Chondrocyte (in vitro differentiated cells): ENCODE measurements around the gene OTUD5. TPM values are rescaled to one million over a fixed set of nuclear protein-coding genes. Genes with fewer than 3 reads are reported as not detected.
"Not testable (repeated sequence)": the region's sequence is repeated elsewhere in the genome, so short reads cannot be mapped to it uniquely, and the experiment has no call there.

ENCODE experiments used
- DNase-seq: peaks from one replicate; pipeline ENCODE4 v3.0.0; 2021; ENCODE audit warnings: mixed read lengths, low spot score
- H3K27ac Mint-ChIP-seq: one replicate; pipeline ENCODE4 v1.8.0; 2021; ENCODE audit warnings: mild to moderate bottlenecking, moderate library complexity, mixed read lengths; ENCODE audit not compliant: unreplicated experiment
- H3K27me3 Mint-ChIP-seq: 2 replicates; pipeline ENCODE4 v1.8.0; 2021; ENCODE audit warnings: low read depth, mixed read lengths
- H3K36me3 Mint-ChIP-seq: 2 replicates; pipeline ENCODE4 v1.8.0; 2021; ENCODE audit warnings: low read depth, mixed read lengths
- H3K4me1 Mint-ChIP-seq: 2 replicates; pipeline ENCODE4 v1.8.0; 2021; ENCODE audit warnings: low read depth, mild to moderate bottlenecking, mixed read lengths
- H3K4me3 Mint-ChIP-seq: one replicate; pipeline ENCODE4 v1.8.0; 2021; ENCODE audit warnings: mild to moderate bottlenecking, moderate library complexity, mixed read lengths; ENCODE audit not compliant: unreplicated experiment
- H3K9me3 Mint-ChIP-seq: 2 replicates; pipeline ENCODE4 v1.8.0; 2021; ENCODE audit warnings: low read depth, mixed read lengths
- total RNA-seq: library from RNA; stranded (reverse); gene quantifications from 3 replicates; pipeline ENCODE4 v1.2.1, GENCODE V29; 2021
- TF ChIP-seq, protein P1 (sequence below): fragments of 200-600 bp; sonication (generic); IDR thresholded peaks from 2 replicates; pipeline ENCODE4 v1.5.0; 2021; ENCODE audit warnings: antibody characterized with exemption, mild to moderate bottlenecking, moderate library complexity

The OTUD5 gene
- total RNA-seq, 1 donor from 2014 or later: 47.4 TPM

DNA sequence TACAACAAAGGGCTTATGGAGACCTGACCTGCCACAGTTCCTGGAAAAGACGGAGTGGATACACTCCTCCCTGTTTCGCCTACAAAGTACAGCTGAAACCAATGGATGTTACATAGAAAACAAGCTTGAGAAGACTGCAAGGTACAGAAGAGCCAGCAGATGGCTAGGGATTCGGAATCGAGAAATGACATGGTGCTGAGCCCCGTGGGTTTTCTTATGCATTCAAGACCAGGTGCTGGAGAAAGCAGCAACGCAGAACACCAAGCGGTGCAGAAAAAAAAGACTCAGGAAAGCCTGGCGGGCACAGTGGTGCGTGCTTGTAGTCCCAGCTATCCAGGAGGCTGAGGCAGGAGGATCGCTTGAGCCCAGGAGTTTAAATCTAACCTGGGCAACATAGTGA, 73.7 kb downstream of the OTUD5 start:
- Mint-ChIP-seq H3K4me1 (no peaks in the 10 kb centered on the region), H3K36me3 (no peaks in the 10 kb centered on the region), H3K27me3 (no peaks in the 10 kb centered on the region), H3K27ac (no peak overlapping the region), H3K4me3 (no peak overlapping the region), H3K9me3 (peaks cover 2% of the 10 kb centered on the region)
- TF ChIP-seq, protein P1, sequence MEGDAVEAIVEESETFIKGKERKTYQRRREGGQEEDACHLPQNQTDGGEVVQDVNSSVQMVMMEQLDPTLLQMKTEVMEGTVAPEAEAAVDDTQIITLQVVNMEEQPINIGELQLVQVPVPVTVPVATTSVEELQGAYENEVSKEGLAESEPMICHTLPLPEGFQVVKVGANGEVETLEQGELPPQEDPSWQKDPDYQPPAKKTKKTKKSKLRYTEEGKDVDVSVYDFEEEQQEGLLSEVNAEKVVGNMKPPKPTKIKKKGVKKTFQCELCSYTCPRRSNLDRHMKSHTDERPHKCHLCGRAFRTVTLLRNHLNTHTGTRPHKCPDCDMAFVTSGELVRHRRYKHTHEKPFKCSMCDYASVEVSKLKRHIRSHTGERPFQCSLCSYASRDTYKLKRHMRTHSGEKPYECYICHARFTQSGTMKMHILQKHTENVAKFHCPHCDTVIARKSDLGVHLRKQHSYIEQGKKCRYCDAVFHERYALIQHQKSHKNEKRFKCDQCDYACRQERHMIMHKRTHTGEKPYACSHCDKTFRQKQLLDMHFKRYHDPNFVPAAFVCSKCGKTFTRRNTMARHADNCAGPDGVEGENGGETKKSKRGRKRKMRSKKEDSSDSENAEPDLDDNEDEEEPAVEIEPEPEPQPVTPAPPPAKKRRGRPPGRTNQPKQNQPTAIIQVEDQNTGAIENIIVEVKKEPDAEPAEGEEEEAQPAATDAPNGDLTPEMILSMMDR: no peak
- peak; percentile 29 for DNase-seq

DNA sequence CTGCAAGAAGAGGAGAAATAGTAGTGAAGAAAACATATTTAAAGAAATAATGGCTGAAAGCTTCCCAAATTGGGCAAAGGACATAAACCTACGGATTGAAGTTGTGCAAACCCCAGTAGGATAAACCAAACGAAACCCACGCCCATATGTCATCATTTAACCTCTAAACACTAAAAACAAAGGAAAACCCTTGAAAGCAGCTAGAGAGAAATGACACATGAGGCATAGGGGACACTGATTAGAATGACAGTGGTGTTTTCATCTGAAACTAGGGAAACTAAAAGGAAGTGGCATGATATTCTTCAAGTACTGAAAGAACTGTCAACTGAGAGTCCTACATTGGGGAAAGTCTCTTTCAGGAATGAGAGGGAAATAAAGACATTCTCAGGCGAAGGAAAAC, 80.5 kb downstream of the OTUD5 start:
- DNase-seq, H3K36me3 Mint-ChIP-seq, H3K4me3 Mint-ChIP-seq, H3K4me1 Mint-ChIP-seq, H3K27ac Mint-ChIP-seq, H3K27me3 Mint-ChIP-seq: not testable (repeated sequence)
- peaks cover 14% of the 10 kb centered on the region for H3K9me3 Mint-ChIP-seq

Other genes starting within 250 kb of the OTUD5 start
- not detected in 3 replicates for gene GLOD5, start 195.9 kb downstream of the OTUD5 start, total RNA-seq
- gene GATA1, start 171.0 kb downstream of the OTUD5 start, total RNA-seq: not detected in 3 replicates
- gene HDAC6, start 155.5 kb downstream of the OTUD5 start, total RNA-seq: 87.3 to 117 TPM (median 94.8 TPM) in 3 replicates
- gene ERAS, start 131.1 kb downstream of the OTUD5 start, total RNA-seq: 0.22 TPM in 1 of 3 replicates, not detected in the others
- 58.7 to 74.2 TPM (median 69.2 TPM) in 3 replicates for gene PCSK1N, start 122.0 kb downstream of the OTUD5 start, total RNA-seq
- 37.7 to 41.6 TPM (median 38.0 TPM) in 3 replicates for gene TIMM17B, start 59.8 kb downstream of the OTUD5 start, total RNA-seq
- 58.4 to 61.7 TPM (median 61.7 TPM) in 3 replicates for gene PQBP1, start 59.7 kb downstream of the OTUD5 start, total RNA-seq
- 32.3 to 39.2 TPM (median 38.9 TPM) in 3 replicates for gene SLC35A2, start 46.0 kb downstream of the OTUD5 start, total RNA-seq
- gene PIM2, start 38.6 kb downstream of the OTUD5 start, total RNA-seq: 4.3 to 5.1 TPM (median 4.6 TPM) in 3 replicates
- gene KCND1, start 14.2 kb upstream of the OTUD5 start, total RNA-seq: 1.4 to 1.7 TPM (median 1.6 TPM) in 3 replicates
- gene GRIPAP1, start 44.7 kb upstream of the OTUD5 start, total RNA-seq: 28.8 to 37.5 TPM (median 32.7 TPM) in 3 replicates
- 39.3 to 42.5 TPM (median 41.2 TPM) in 3 replicates for gene TFE3, start 85.8 kb upstream of the OTUD5 start, total RNA-seq
- 6.9 to 7.7 TPM (median 7.3 TPM) in 3 replicates for gene CCDC120, start 101.4 kb upstream of the OTUD5 start, total RNA-seq
- 51.9 to 58.3 TPM (median 53.4 TPM) in 3 replicates for gene PRAF2, start 116.4 kb upstream of the OTUD5 start, total RNA-seq
- gene WDR45, start 122.3 kb upstream of the OTUD5 start, total RNA-seq: 49.2 to 63.0 TPM (median 49.3 TPM) in 3 replicates
- gene GPKOW, start 166.1 kb upstream of the OTUD5 start, total RNA-seq: 16.0 to 17.5 TPM (median 17.2 TPM) in 3 replicates
- gene MAGIX, start 205.2 kb upstream of the OTUD5 start, total RNA-seq: 1.6 to 3.5 TPM (median 2.9 TPM) in 3 replicates
- gene PLP2, start 214.3 kb upstream of the OTUD5 start, total RNA-seq: 120 to 203 TPM (median 187 TPM) in 3 replicates
- 7.2 to 8.2 TPM (median 7.5 TPM) in 3 replicates for gene PRICKLE3, start 228.8 kb upstream of the OTUD5 start, total RNA-seq
- 0.87 to 1.5 TPM (median 1.4 TPM) in 3 replicates for gene SYP, start 242.6 kb upstream of the OTUD5 start, total RNA-seq